Urinary bladder (tissue), 4 donors: ENCODE data around the gene SPTBN2. TPM values are rescaled to one million over a fixed set of nuclear protein-coding genes. Genes with fewer than 3 reads are reported as not detected.

Source experiments
- DNase-seq: peaks from one replicate; pipeline ENCODE4 v3.0.0-alpha.2; 2015; ENCODE audit errors: extremely low spot score
- H3K27ac ChIP-seq: one replicate; pipeline ENCODE4 v1.5.1; 2013; ENCODE audit warnings: low read depth, mild to moderate bottlenecking, moderate library complexity
- H3K36me3 ChIP-seq: one replicate; pipeline ENCODE4 v1.6.1; 2013; ENCODE audit warnings: mild to moderate bottlenecking, moderate library complexity; ENCODE audit not compliant: insufficient read depth
- H3K4me1 ChIP-seq: one replicate; pipeline ENCODE4 v1.6.1; 2013; ENCODE audit warnings: mild to moderate bottlenecking, moderate library complexity; ENCODE audit not compliant: insufficient read depth
- H3K4me3 ChIP-seq: one replicate; pipeline ENCODE4 v1.5.1; 2013; ENCODE audit warnings: low read depth, low read length
- WGBS: extraction: QIAGEN DNeasy Blood & Tissue Kit; methylation state at CpG from one replicate; pipeline ENCODE4 v1.1.7; 2013; 5-methylcytosine and 5-hydroxymethylcytosine counted together
- polyA plus RNA-seq: library from polyadenylated mRNA; stranded (reverse); fragments of 200-250 nt; gene quantifications from one replicate; pipeline ENCODE4 v1.2.3, GENCODE V29; 2013
- total RNA-seq: library from RNA; depleted of rRNA; stranded (reverse); fragments of >200 nt; gene quantifications from one replicate; pipeline ENCODE4 v1.2.3, GENCODE V29; 2014
- donor health status: healthy with polysubstance abuse.
- donor health status: healthy.

Gene SPTBN2
- total and polyA plus RNA-seq, 2 donors, result 2.5 to 6.7 TPM

- H3K4me1 ChIP-seq, result no peaks in the 10 kb centered on the region
- no peak overlapping the region for H3K4me3 ChIP-seq
- DNase-seq, result no peak
- no peaks in the 10 kb centered on the region for H3K36me3 ChIP-seq
- peak overlapping the region; percentile 72 for H3K27ac ChIP-seq
- whole genome bisulfite sequencing, result 78% methylated on average over 8 of the region's 8 CpGs
Observed at GRCh38 chr11:66719111-66719872, 9.7 kb downstream of the SPTBN2 start.

GRCh38 chr11:66718320-66718971, 10.6 kb downstream of the SPTBN2 start:
- 45% methylated on average over 26 of the region's 26 CpGs for WGBS
- no peak overlapping the region for H3K27ac ChIP-seq
- H3K4me1 ChIP-seq, result no peaks in the 10 kb centered on the region
- H3K36me3 ChIP-seq, result no peaks in the 10 kb centered on the region
- no peak overlapping the region for H3K4me3 ChIP-seq
- peak; percentile 45 for DNase-seq

GRCh38 chr11:66717925-66718319, 11.1 kb downstream of the SPTBN2 start:
- Histone ChIP-seq H3K4me3 (no peak overlapping the region), H3K27ac (no peak overlapping the region)

GRCh38 chr11:66716996-66717395, 12.0 kb downstream of the SPTBN2 start:
- Histone ChIP-seq H3K4me3 (no peak overlapping the region), H3K4me1 (no peaks in the 10 kb centered on the region), H3K27ac (no peak overlapping the region), H3K36me3 (no peaks in the 10 kb centered on the region)
- WGBS, result 72% methylated on average over 3 of the region's 3 CpGs
- DNase-seq, result no peak

More at GRCh38 chr11:66717925-66718319, 11.1 kb downstream of the SPTBN2 start:
- no peak for DNase-seq
- Histone ChIP-seq H3K4me1 (no peaks in the 10 kb centered on the region), H3K36me3 (no peaks in the 10 kb centered on the region)
- WGBS, result 71% methylated on average over 14 of the region's 14 CpGs

GRCh38 chr11:66715346-66716085, 13.5 kb downstream of the SPTBN2 start:
- no peak overlapping the region for H3K4me3 ChIP-seq
- H3K4me1 ChIP-seq, result no peaks in the 10 kb centered on the region
- H3K27ac ChIP-seq, result no peak overlapping the region
- no peak for DNase-seq
- 91% methylated on average over 19 of the region's 19 CpGs for WGBS
- no peaks in the 10 kb centered on the region for H3K36me3 ChIP-seq

- Histone ChIP-seq H3K4me1 (no peaks in the 10 kb centered on the region), H3K36me3 (no peaks in the 10 kb centered on the region), H3K27ac (no peak overlapping the region), H3K4me3 (no peak overlapping the region)
- no peak for DNase-seq
- WGBS, result 64% methylated on average over 12 of the region's 12 CpGs
Observed at GRCh38 chr11:66713746-66714480, 15.1 kb downstream of the SPTBN2 start.

- Histone ChIP-seq H3K4me3 (no peak overlapping the region), H3K27ac (no peak overlapping the region), H3K36me3 (no peaks in the 10 kb centered on the region), H3K4me1 (no peaks in the 10 kb centered on the region)
- 75% methylated on average over 15 of the region's 15 CpGs for WGBS
- no peak for DNase-seq
Observed at GRCh38 chr11:66710384-66710930, 18.6 kb downstream of the SPTBN2 start.

GRCh38 chr11:66708701-66709100, 20.3 kb downstream of the SPTBN2 start:
- Histone ChIP-seq H3K27ac (no peak overlapping the region), H3K36me3 (no peaks in the 10 kb centered on the region), H3K4me3 (no peak overlapping the region), H3K4me1 (no peaks in the 10 kb centered on the region)
- no peak for DNase-seq
- WGBS, result 93% methylated on average over 14 of the region's 14 CpGs

- no peak for DNase-seq
- no peak overlapping the region for H3K27ac ChIP-seq
Observed at GRCh38 chr11:66708094-66708493, 20.9 kb downstream of the SPTBN2 start.

GRCh38 chr11:66707486-66707885, 21.5 kb downstream of the SPTBN2 start:
- H3K36me3 ChIP-seq, result no peaks in the 10 kb centered on the region
- no peak overlapping the region for H3K4me3 ChIP-seq
- 97% methylated on average over 26 of the region's 26 CpGs for WGBS
- no peak overlapping the region for H3K27ac ChIP-seq
- no peaks in the 10 kb centered on the region for H3K4me1 ChIP-seq
- no peak for DNase-seq

More at GRCh38 chr11:66708094-66708493, 20.9 kb downstream of the SPTBN2 start:
- Histone ChIP-seq H3K36me3 (no peaks in the 10 kb centered on the region), H3K4me1 (no peaks in the 10 kb centered on the region), H3K4me3 (no peak overlapping the region)
- WGBS, result 88% methylated on average over 20 of the region's 20 CpGs

GRCh38 chr11:66706989-66707388, 22.0 kb downstream of the SPTBN2 start:
- Histone ChIP-seq H3K4me3 (no peak overlapping the region), H3K27ac (no peak overlapping the region), H3K36me3 (no peaks in the 10 kb centered on the region), H3K4me1 (no peaks in the 10 kb centered on the region)
- DNase-seq, result no peak
- WGBS, result 79% methylated on average over 9 of the region's 9 CpGs

GRCh38 chr11:66705587-66706335, 23.3 kb downstream of the SPTBN2 start:
- Histone ChIP-seq H3K36me3 (no peaks in the 10 kb centered on the region), H3K4me1 (no peaks in the 10 kb centered on the region), H3K4me3 (no peak overlapping the region), H3K27ac (no peak overlapping the region)
- no peak for DNase-seq
- WGBS, result 93% methylated on average over 26 of the region's 26 CpGs
